Body of pancreas (tissue), 4 donors: Measurements from ENCODE around the gene GNG12. TPM values are rescaled to one million over a fixed set of nuclear protein-coding genes. Genes with fewer than 3 reads are reported as not detected.
"Not testable (repeated sequence)": the region's sequence is repeated elsewhere in the genome, so short reads cannot be mapped to it uniquely, and the experiment has no call there.

ENCODE experiments used
- ATAC-seq: fragments of 150-250 bp; one replicate; pipeline ENCODE4 v1.9.1; 2016
- DNase-seq, 4 donors: peaks; one replicate each; pipeline ENCODE4 v3.0.0-alpha.2; 2019
- H3K27ac ChIP-seq, 4 donors: fragments of 200-600 bp; sonication (generic); 1 replicate in 3 of 4; 2 replicates in 1 of 4; pipeline versions ENCODE4 v1.5.1 to v1.6.1; 2016 to 2019; ENCODE audit warnings: mild to moderate bottlenecking in 1 of 4, mixed read lengths in 1 of 4, moderate library complexity in 1 of 4
- H3K27me3 ChIP-seq, 2 donors: fragments of 200-600 bp; sonication (generic); one replicate each; pipeline ENCODE4 v1.6.0; 2016; ENCODE audit warnings: mild to moderate bottlenecking in 1 of 2
- H3K36me3 ChIP-seq, 2 donors: fragments of 200-600 bp; sonication (generic); replicated peaks in 1 of 2; 2 replicates each; pipeline ENCODE4 v1.5.1; 2016; ENCODE audit warnings: low read depth in 2 of 2; ENCODE audit not compliant: insufficient read depth in 1 of 2
- H3K4me1 ChIP-seq: fragments of 200-600 bp; sonication (generic); one replicate; pipeline ENCODE4 v1.6.0; 2016
- H3K4me3 ChIP-seq, 2 donors: fragments of 200-600 bp; sonication (generic); 1 replicate in 1 of 2; 2 replicates in 1 of 2; pipeline ENCODE4 v1.5.1; 2016 to 2019
- H3K9me3 ChIP-seq, 3 donors: fragments of 200-600 bp; sonication (generic); 1 replicate in 2 of 3; 2 replicates in 1 of 3; pipeline ENCODE4 v1.5.1; 2016
- POLR2A ChIP-seq, 3 donors: fragments of 450-650 bp; IDR thresholded peaks; one replicate each; pipeline ENCODE4 v1.6.1; 2016; ENCODE audit warnings: antibody characterized with exemption in 3 of 3, mild to moderate bottlenecking in 2 of 3
- WGBS, 2 donors: methylation state at CpG; one replicate each; pipeline ENCODE4 v1.1.5; 2017; 5-methylcytosine and 5-hydroxymethylcytosine counted together
- intact Hi-C: fragments of 100-400 bp; cut with DNase I; formaldehyde crosslinking; loops from one replicate; pipeline ENCODE4 v1.15.1; 2023
- total RNA-seq, 2 donors: library from RNA; depleted of rRNA; stranded (reverse); fragments of >200 nt; gene quantifications; one replicate each; pipeline ENCODE4 v1.1.0, GENCODE V29; 2016
- TF ChIP-seq, protein P1 (sequence below), 7 experiments: fragments of 450-650 bp in 4 of 7; fragments of 200-600 bp in 3 of 7; sonication (generic) in 3 of 7; IDR thresholded peaks; one replicate each; pipeline ENCODE4 v1.5.1; 2016 to 2019; ENCODE audit warnings: antibody characterized with exemption in 7 of 7

The GNG12 gene
- total RNA-seq, 2 donors from 2014 or later = 26.4 to 42.3 TPM

DNA sequence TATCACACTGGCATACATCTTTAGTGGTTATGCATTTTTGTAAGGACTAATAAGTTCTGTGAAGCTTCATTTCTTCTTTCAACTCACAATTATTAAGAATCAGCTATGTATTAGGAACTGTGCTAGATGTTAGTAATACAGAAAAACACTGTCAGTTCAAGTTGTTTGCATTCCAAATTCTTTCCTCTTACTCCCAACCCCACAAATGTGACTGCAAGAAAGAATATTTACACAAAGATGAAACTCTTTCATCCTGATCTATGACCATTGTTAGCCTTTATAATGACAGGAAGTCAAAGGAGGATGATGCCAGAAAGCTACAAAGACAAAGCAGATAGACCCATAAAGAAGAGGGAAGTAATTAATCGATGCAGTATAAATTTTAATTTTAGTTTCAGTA, 169.2 kb downstream of the GNG12 start:
- Histone ChIP-seq H3K27me3 (no peaks in the 10 kb centered on the region), H3K36me3 (no peaks in the 10 kb centered on the region), H3K4me1 (no peaks in the 10 kb centered on the region), H3K9me3 (no peaks in the 10 kb centered on the region), H3K4me3 (no peak overlapping the region), H3K27ac (no peak overlapping the region)
- DNase-seq = no peak
- intact Hi-C loops = no loop called here
- no peak for ATAC-seq
- TF ChIP-seq, protein P1, sequence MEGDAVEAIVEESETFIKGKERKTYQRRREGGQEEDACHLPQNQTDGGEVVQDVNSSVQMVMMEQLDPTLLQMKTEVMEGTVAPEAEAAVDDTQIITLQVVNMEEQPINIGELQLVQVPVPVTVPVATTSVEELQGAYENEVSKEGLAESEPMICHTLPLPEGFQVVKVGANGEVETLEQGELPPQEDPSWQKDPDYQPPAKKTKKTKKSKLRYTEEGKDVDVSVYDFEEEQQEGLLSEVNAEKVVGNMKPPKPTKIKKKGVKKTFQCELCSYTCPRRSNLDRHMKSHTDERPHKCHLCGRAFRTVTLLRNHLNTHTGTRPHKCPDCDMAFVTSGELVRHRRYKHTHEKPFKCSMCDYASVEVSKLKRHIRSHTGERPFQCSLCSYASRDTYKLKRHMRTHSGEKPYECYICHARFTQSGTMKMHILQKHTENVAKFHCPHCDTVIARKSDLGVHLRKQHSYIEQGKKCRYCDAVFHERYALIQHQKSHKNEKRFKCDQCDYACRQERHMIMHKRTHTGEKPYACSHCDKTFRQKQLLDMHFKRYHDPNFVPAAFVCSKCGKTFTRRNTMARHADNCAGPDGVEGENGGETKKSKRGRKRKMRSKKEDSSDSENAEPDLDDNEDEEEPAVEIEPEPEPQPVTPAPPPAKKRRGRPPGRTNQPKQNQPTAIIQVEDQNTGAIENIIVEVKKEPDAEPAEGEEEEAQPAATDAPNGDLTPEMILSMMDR (IDR thresholded peaks at IDR 0.05) = no peak
- no peak for TF ChIP-seq POLR2A (IDR thresholded peaks at IDR 0.05)
- WGBS, 2 donors = 73 to 88% methylated on average over 1 of the region's 1 CpG

DNA sequence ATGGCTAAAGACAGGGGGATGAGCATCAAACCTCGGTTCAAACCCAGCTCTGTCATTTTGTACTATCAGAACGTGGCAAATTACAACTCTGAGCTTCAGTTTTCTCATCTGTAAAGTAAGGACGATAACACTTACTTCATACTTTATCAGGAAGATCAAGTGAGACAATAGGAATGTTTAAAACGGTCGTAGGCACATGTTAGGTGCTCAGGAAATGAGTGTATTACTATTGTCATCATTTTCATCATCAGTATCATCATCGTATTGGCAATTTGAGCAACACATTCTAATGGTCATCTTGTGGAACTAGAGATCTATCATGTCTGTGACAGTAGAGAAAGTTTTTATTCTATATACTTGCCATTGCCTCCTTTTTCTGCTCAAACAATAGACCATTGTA, 170.4 kb downstream of the GNG12 start:
- Histone ChIP-seq H3K4me3 (no peak overlapping the region), H3K36me3 (no peaks in the 10 kb centered on the region), H3K9me3 (no peaks in the 10 kb centered on the region), H3K27ac (no peak overlapping the region), H3K27me3 (no peaks in the 10 kb centered on the region), H3K4me1 (no peaks in the 10 kb centered on the region)
- DNase-seq (no peak), ATAC-seq (no peak)
- intact Hi-C loops = no loop called here
- TF ChIP-seq POLR2A (IDR thresholded peaks at IDR 0.05) = no peak
- TF ChIP-seq, protein P1 (IDR thresholded peaks at IDR 0.05) = no peak
- 57 to 66% methylated on average over 6 of the region's 6 CpGs for whole genome bisulfite sequencing, 2 donors

DNA sequence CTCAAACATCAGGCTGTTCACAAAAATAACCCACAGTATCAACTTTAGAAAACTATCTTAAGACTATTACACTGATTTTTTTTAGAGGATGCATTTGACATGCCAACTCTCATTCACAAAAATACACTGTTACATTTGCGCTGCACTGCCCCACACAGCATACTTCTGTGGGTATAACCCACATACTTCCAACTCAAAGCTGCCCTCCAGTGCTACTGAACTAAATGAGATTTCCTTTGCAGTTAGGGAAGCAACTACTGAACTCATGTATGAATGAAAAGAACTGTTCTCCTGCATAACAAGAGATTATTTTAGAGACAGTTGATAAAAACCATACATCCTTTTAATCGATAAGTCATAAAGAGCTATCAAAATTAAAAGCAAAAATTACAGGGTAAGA, 174.0 kb downstream of the GNG12 start:
- no peak overlapping the region for H3K4me3 ChIP-seq
- 87 to 92% methylated on average over 2 of the region's 2 CpGs for WGBS, 2 donors
- no peaks in the 10 kb centered on the region for H3K36me3 ChIP-seq
- no peaks in the 10 kb centered on the region for H3K4me1 ChIP-seq
- H3K9me3 ChIP-seq = no peaks in the 10 kb centered on the region
- intact Hi-C loops = no loop called here
- TF ChIP-seq POLR2A (IDR thresholded peaks at IDR 0.05) = no peak
- TF ChIP-seq, protein P1 (IDR thresholded peaks at IDR 0.05) = no peak
- H3K27me3 ChIP-seq = no peaks in the 10 kb centered on the region
- DNase-seq (no peak), ATAC-seq (no peak)
- H3K27ac ChIP-seq = no peak overlapping the region

DNA sequence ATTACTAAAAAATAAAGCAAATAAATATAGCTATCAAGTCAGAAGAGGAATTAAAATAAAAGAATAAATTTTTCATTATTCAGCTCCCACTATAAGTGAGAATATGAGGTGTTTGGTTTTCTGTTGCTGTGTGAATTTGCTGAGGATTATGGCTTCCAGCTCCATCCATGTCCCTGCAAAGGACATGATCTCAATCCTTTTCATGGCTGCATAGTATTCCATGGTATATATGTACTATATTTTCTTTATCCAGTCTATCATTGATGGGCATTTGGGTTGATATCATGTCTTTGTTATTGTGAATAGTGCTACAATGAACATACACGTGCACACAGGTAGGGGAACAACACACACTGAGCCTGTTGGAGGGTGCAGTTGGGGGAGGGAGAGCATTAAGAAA, 176.1 kb downstream of the GNG12 start:
- H3K4me3 ChIP-seq, H3K9me3 ChIP-seq, H3K27me3 ChIP-seq, H3K4me1 ChIP-seq, intact Hi-C loops, H3K36me3 ChIP-seq, DNase-seq, ATAC-seq, H3K27ac ChIP-seq: not testable (repeated sequence)
- 78 to 83% methylated on average over 1 of the region's 1 CpG for WGBS, 2 donors

DNA sequence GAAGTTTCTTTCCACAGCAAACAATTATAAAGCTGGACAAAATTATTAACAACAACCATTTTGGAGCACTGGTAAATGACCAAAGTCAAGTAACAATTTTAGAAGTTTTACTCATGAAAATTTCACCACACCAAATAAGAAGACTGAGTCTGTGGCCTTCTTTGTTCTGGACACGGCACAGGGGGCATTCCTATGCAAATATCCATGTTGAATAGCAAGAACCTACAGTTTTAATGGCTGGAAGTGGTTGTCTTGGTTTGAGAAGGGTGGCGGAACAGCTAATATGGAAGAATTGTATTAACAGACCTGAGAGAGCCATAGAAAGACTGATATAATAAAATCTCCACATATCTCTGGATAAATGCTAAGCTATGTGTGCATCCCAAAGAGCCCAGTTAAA, 177.7 kb downstream of the GNG12 start:
- H3K9me3 ChIP-seq = no peaks in the 10 kb centered on the region
- intact Hi-C loops = no loop called here
- no peak for ATAC-seq
- H3K36me3 ChIP-seq = no peaks in the 10 kb centered on the region
- no peaks in the 10 kb centered on the region for H3K27me3 ChIP-seq
- H3K4me1 ChIP-seq = no peaks in the 10 kb centered on the region
- no peak for DNase-seq
- 94 to 97% methylated on average over 2 of the region's 2 CpGs for WGBS, 2 donors
- TF ChIP-seq, protein P1 (IDR thresholded peaks at IDR 0.05) = no peak
- no peak for TF ChIP-seq POLR2A (IDR thresholded peaks at IDR 0.05)
- H3K27ac ChIP-seq = no peak overlapping the region
- H3K4me3 ChIP-seq = no peak overlapping the region
